Brain microvascular endothelial cell (primary cell): ENCODE data around the gene M1AP.

Source experiments
- DNase-seq: peaks from one replicate; pipeline ENCODE4 v3.0.0-alpha.2; 2020
- H3K27ac ChIP-seq: fragments of 250-450 bp; sonication (Bioruptor Pico); 2 replicates; pipeline ENCODE4 v1.5.1; 2020; ENCODE audit warnings: mild to moderate bottlenecking, moderate library complexity
- H3K27me3 ChIP-seq: fragments of 250-450 bp; sonication (Bioruptor Pico); replicated peaks from 2 replicates; pipeline ENCODE4 v1.5.1; 2020; ENCODE audit warnings: mild to moderate bottlenecking
- H3K36me3 ChIP-seq: fragments of 250-450 bp; sonication (Bioruptor Pico); replicated peaks from 2 replicates; pipeline ENCODE4 v1.5.1; 2020; ENCODE audit warnings: mild to moderate bottlenecking
- H3K4me3 ChIP-seq: 2 replicates; pipeline ENCODE4 v1.5.1; 2011; ENCODE audit warnings: low read depth, mild to moderate bottlenecking, control low read depth, low read length, moderate library complexity
- in situ Hi-C: cut with HindIII; loops from 2 replicates; pipeline ENCODE4 v1.10.0; 2017; ENCODE audit warnings: low sequenced_read_pairs, low pct_ligation_motif_present
- TF ChIP-seq, protein P1 (sequence below): IDR thresholded peaks from 2 replicates; pipeline ENCODE4 v1.5.1; 2011; ENCODE audit warnings: low read depth, mild to moderate bottlenecking, moderate library complexity, low read length, control low read depth, inconsistent platforms; ENCODE audit errors: missing control alignments

The M1AP gene

DNA sequence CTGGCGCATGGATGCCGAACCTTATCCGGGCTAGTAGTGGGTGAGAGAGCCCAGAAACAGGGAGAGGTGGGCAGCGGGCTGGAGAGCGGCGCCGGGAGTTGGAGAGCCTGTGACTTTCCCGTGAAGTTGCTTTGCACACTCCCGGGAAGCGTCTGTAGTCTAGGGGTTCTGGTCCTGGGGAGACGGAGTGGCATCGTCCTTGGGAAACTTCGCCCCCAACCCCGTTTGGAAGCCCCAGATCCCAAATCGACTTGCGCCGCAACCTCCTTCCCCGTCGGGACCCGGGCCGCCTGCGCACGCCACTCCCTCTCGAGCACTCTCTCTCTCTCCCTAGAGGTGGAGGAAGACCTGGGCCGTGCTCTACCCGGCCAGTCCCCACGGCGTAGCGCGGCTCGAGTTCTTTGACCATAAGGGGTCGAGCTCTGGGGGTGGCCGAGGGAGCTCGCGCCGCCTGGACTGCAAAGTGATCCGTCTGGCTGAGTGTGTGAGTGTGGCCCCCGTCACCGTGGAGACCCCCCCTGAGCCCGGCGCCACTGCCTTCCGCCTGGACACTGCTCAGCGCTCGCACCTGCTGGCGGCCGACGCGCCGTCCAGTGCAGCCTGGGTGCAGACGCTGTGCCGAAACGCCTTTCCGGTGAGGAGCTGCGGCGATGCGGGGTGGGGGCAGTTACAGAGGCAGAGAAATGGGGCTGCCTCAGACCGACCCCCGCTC lies 93.2 kb downstream of the M1AP start:
- peak overlapping the region; percentile 90 for H3K4me3 ChIP-seq
- peak; percentile 25 for DNase-seq
- in situ Hi-C loops, result no loop called here
- peaks cover 6% of the 10 kb centered on the region for H3K36me3 ChIP-seq
- TF ChIP-seq, protein P1, sequence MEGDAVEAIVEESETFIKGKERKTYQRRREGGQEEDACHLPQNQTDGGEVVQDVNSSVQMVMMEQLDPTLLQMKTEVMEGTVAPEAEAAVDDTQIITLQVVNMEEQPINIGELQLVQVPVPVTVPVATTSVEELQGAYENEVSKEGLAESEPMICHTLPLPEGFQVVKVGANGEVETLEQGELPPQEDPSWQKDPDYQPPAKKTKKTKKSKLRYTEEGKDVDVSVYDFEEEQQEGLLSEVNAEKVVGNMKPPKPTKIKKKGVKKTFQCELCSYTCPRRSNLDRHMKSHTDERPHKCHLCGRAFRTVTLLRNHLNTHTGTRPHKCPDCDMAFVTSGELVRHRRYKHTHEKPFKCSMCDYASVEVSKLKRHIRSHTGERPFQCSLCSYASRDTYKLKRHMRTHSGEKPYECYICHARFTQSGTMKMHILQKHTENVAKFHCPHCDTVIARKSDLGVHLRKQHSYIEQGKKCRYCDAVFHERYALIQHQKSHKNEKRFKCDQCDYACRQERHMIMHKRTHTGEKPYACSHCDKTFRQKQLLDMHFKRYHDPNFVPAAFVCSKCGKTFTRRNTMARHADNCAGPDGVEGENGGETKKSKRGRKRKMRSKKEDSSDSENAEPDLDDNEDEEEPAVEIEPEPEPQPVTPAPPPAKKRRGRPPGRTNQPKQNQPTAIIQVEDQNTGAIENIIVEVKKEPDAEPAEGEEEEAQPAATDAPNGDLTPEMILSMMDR, result peak; percentile 10
- H3K27me3 ChIP-seq, result no peaks in the 10 kb centered on the region
- peak overlapping the region; percentile 90 for H3K27ac ChIP-seq

DNA sequence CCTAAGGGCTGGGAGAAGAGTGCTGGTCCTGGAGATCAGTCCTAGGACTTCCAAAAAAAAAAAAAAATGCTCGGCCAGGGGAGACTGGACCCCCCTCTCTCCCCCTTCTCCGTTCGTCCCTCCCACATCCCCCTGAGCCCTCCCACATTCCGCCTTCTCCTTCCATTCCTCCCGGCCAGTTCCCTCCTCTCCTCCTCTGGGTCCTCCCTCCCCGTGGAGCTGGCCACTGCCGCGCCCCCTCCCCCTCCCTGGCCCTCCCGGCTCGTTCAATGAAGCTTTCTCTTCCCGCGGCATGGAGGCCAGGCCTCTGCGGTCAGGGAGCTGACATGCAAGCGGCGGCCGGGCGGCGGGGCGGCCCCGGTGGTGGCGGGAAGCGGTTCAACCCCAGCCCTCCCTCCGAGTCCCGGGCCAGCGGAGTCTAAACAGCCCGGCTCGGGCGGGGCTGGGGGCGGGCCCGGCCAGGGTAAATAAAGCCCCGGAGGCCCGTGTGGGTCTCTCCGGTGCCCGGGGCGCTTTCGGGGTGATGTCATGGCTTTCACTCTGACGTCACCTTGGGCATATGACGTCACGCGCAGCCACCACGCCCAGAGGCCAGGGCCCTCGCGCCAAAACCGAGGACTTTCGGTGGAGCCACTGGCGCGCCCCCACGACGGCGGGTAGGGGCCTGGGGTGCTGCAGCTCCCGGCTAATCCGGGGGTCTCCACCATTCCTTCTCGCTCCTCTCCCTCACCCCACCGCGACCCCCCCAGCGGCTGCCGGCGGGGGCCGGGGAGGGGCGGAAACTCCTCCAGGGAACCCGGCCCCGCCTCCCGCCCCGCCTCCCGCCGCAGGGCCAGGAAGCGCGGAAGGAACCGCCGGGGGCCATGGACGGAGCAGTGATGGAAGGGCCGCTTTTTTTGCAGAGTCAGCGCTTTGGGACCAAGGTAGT lies 94.0 kb downstream of the M1AP start, which contains the start of the genes DOK1 and LOXL3:
TSS of gene DOK1 (plus strand) at position 829 of the 928 bp plus-strand sequence. CDS start at position 864, 35 bp downstream.
TSS of gene LOXL3 (minus strand) at position 51 of the 928 bp plus-strand sequence. CDS start 1,308 bp downstream, outside the sequence.
- Histone ChIP-seq H3K36me3 (peaks cover 6% of the 10 kb centered on the region), H3K4me3 (peak within 1 kb of the TSS; percentile 90), H3K27ac (peak within 1 kb of the TSS; percentile 90), H3K27me3 (no peaks in the 10 kb centered on the region)
- TF ChIP-seq, protein P1, result no peak
- in situ Hi-C loops, result no loop called here
- peak; percentile 80 for DNase-seq

DNA sequence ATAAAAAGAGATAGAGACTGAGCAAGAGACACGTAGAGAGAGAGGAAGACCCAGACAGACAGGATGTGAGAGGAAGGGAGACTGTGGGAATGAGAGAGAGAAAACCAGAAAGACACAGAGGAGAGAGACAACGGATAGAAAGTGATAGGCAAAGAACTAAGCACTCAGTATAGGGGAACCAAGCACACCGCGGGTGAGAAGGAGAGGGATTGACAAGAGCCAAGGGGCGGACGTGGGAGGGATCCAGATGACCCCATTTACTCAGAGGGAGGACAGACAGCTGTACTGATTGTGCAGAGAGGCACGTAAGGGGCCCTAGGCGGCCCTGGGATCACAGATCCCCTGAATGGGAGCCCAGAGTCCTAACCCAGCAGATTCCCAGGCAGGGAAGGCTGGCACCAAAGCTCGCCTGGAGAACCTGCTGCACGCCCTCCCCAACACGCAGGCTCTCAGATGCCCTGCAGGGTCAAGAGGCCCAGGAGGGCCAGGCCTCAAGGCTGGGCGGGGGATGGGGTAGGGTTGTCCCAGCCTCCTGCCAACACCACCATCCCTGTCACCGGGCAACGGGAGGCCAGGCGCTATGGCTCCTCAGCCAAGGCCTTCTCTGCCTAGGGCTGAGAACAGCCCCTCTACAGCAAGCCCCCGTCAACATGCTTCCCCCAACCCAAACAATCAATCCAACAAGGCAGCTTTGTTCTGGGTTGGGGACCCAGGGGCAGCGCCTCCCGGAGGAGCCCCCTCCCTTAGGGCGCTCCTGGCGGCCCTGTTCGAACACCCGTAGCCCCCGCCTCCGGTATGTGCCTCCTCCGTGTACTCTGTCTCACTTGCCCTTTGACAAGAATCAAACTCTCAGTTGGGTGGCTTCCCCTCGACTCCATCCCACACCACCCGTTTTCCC lies 95.0 kb downstream of the M1AP start:
- Histone ChIP-seq H3K36me3 (peaks cover 6% of the 10 kb centered on the region), H3K4me3 (peak overlapping the region; percentile 90), H3K27ac (peak overlapping the region; percentile 90), H3K27me3 (no peaks in the 10 kb centered on the region)
- DNase-seq, result no peak
- TF ChIP-seq, protein P1, result no peak
- in situ Hi-C loops, result no loop called here

DNA sequence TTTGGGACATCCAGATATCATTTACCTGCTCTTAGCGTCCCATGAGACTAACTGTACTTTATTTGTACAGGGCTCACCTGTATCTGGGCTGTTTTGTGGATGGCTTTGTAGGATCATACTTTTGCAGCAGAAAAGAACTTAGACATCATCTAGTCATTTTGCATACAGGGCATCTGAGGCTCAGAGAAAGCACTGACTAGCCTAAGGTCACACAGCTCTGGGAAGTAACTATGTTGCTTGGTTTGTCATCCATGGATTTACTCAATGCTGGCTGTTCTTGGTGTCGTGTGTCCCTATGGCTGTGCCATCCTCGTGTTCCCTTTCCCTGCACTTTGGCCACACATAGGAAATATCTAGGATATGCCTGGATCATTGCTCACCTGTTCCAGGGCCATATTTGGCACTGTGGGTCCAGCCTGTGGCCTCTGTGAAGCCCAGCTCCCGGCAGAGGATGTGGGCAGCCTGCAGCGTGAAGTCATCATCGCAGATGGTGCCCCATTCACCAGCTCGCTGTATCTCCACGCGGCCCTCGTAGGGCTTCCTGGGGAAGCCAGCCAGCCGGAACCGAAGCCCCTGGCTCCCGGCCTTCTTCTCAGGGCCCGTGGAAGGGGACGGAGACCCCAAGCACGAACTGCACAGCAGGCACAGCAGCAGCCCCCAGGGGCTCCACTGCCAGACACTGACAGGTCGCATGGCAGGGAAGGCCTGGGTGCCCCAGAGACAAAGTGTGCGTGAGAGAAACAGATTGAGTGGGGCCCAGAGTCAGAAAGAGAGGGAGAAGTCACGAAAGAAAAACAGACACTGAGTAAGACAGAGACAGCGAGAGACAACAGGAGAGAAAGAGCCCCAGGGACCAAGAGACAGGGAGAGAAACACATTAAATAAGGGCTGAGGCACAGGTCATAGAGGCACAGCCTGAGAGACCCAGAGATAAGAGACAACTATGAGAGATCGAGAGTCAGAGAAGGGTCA lies 95.9 kb downstream of the M1AP start:
- in situ Hi-C loops, result no loop called here
- H3K27me3 ChIP-seq, result no peaks in the 10 kb centered on the region
- no peak overlapping the region for H3K27ac ChIP-seq
- TF ChIP-seq, protein P1, result no peak
- no peak for DNase-seq
- peaks cover 6% of the 10 kb centered on the region for H3K36me3 ChIP-seq
- peak overlapping the region; percentile 90 for H3K4me3 ChIP-seq

DNA sequence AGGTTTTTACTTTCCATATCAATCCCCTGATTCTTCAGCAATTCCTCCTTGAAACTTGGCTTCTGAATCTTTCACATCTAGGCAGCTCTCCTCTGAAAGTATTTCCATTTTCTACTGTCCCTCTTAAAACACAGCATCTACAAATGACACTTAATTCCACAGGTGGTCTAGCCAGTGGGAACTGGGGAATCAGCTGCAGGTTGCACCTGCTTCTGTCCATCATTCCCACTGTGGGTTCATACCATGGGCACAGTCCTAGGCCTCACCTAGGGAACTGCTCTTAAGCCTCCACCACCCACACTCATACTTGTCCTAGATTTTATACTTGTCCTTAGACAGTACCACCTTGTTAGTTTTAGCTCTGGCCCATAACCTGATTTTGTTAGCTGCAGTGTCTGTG lies 96.6 kb downstream of the M1AP start:
- no peak overlapping the region for H3K4me3 ChIP-seq
- peaks cover 2% of the 10 kb centered on the region for H3K36me3 ChIP-seq
- in situ Hi-C loops, result no loop called here
- TF ChIP-seq, protein P1, result no peak
- H3K27me3 ChIP-seq, result no peaks in the 10 kb centered on the region
- H3K27ac ChIP-seq, result no peak overlapping the region
- no peak for DNase-seq
